ENCODE measurements around the gene RBP3.

The RBP3 gene

DNA sequence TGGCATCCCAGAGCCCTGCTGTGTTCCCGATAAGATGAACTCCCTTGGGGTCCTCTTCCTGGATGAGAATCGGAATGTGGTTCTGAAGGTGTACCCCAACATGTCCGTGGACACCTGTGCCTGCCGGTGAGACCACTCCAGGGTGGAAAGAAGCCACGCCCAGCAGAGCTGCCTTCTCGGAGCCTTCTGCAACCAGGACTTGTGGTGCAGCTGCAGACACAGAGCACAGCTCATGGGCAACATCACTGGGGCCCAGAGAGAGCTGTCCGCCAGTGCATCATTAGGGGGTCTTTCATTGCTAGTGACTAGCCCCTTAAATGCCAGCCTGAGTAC, 35.5 kb upstream of the RBP3 start:
- no peaks in the 10 kb centered on the region; the same call in 1 of the 2 replicates for H3K27me3 ChIP-seq (replicated peaks; ENCODE audit: control insufficient read depth, insufficient read depth, low read length)
- TF ChIP-seq, protein P1, sequence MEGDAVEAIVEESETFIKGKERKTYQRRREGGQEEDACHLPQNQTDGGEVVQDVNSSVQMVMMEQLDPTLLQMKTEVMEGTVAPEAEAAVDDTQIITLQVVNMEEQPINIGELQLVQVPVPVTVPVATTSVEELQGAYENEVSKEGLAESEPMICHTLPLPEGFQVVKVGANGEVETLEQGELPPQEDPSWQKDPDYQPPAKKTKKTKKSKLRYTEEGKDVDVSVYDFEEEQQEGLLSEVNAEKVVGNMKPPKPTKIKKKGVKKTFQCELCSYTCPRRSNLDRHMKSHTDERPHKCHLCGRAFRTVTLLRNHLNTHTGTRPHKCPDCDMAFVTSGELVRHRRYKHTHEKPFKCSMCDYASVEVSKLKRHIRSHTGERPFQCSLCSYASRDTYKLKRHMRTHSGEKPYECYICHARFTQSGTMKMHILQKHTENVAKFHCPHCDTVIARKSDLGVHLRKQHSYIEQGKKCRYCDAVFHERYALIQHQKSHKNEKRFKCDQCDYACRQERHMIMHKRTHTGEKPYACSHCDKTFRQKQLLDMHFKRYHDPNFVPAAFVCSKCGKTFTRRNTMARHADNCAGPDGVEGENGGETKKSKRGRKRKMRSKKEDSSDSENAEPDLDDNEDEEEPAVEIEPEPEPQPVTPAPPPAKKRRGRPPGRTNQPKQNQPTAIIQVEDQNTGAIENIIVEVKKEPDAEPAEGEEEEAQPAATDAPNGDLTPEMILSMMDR (IDR thresholded peaks at IDR 0.05; ENCODE audit: insufficient read depth, low read length, poor library complexity, severe bottlenecking), result no peak
- no peak for DNase-seq (ENCODE audit: extremely low read depth, insufficient read length)
- H3K4me3 ChIP-seq (replicated peaks; ENCODE audit: low read depth, low read length), result no peak overlapping the region
- no peaks in the 10 kb centered on the region for H3K36me3 ChIP-seq (ENCODE audit: control insufficient read depth, insufficient read depth, low read length)

DNA sequence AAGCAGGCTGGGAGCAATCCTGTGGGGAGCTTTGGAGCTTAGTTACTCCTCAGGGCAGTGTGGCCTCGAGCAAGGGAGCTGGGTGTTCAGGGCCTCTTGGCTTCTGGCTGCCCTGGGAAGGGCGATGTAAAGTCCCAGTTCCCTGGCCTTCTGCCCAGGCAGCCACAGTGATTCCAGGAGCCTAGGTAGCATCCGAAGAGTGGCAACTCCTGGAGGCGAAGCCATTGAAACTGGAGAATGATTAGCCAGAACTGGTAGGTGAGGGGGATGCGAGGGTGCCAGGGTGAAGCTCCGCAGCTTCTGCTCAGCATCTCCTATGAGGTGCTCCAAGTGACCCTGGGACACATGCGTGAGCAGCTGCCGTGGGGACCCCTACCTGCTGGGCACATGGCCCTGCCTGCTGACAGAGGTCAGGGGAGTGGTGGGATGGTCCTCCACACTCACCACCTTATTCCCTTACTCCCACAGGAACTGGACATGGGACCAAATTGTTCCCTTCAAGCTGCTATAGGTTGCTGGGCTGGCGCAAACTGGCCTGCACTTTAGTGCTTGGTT, 33.7 kb upstream of the RBP3 start:
- Histone ChIP-seq H3K27me3 (replicated peaks; ENCODE audit: control insufficient read depth, insufficient read depth, low read length) (no peaks in the 10 kb centered on the region; the same call in 1 of the 2 replicates), H3K36me3 (ENCODE audit: control insufficient read depth, insufficient read depth, low read length) (no peaks in the 10 kb centered on the region), H3K4me3 (replicated peaks; ENCODE audit: low read depth, low read length) (no peak overlapping the region)
- TF ChIP-seq, protein P1 (IDR thresholded peaks at IDR 0.05; ENCODE audit: insufficient read depth, low read length, poor library complexity, severe bottlenecking), result no peak
- no peak for DNase-seq (ENCODE audit: extremely low read depth, insufficient read length)

DNA sequence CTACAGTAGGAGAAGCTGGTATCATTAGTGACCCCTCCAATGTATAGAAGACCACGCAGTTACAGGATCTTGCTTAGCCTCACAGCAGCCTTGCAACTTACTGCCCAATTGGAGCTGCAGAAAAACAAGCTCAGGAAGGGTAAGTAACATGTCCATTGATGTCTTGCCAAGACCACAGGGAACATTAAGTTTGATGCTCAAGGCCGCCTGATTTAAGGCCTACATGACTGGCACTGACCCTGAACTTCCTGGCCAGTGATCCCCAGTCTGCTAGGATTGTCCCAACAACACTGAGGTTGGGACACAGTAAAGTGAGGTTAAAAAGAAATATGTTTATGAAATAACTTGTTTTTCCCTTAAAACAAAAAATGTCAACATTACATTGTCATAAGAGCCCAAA, 32.7 kb upstream of the RBP3 start:
- TF ChIP-seq, protein P1 (IDR thresholded peaks at IDR 0.05; ENCODE audit: insufficient read depth, low read length, poor library complexity, severe bottlenecking), result no peak
- DNase-seq (ENCODE audit: extremely low read depth, insufficient read length), result no peak
- no peaks in the 10 kb centered on the region; the same call in 1 of the 2 replicates for H3K27me3 ChIP-seq (replicated peaks; ENCODE audit: control insufficient read depth, insufficient read depth, low read length)
- H3K4me3 ChIP-seq (replicated peaks; ENCODE audit: low read depth, low read length), result no peak overlapping the region
- H3K36me3 ChIP-seq (ENCODE audit: control insufficient read depth, insufficient read depth, low read length), result no peaks in the 10 kb centered on the region

DNA sequence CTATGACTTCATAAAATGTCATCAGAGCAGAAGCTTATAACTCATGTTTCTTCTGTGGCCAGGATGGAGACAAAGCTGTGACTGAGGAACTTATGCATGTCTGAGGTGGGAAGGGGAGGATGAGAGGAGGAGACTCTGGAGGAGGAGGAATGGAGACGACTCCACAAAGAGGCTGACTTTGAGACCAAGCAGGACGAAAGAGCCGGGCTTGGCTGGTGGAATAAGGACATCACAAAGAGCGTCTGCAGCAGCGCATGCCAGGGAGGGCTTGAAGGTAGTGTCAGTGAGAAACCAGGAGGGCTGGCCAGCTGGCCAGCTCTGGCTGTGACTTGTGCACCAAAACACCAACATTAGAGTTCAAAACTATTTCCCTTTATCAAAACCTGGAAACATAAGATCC, 32.0 kb upstream of the RBP3 start:
- no peak for DNase-seq (ENCODE audit: extremely low read depth, insufficient read length)
- no peaks in the 10 kb centered on the region; the same call in 1 of the 2 replicates for H3K27me3 ChIP-seq (replicated peaks; ENCODE audit: control insufficient read depth, insufficient read depth, low read length)
- TF ChIP-seq, protein P1 (IDR thresholded peaks at IDR 0.05; ENCODE audit: insufficient read depth, low read length, poor library complexity, severe bottlenecking), result no peak
- H3K36me3 ChIP-seq (ENCODE audit: control insufficient read depth, insufficient read depth, low read length), result no peaks in the 10 kb centered on the region
- H3K4me3 ChIP-seq (replicated peaks; ENCODE audit: low read depth, low read length), result no peak overlapping the region

DNA sequence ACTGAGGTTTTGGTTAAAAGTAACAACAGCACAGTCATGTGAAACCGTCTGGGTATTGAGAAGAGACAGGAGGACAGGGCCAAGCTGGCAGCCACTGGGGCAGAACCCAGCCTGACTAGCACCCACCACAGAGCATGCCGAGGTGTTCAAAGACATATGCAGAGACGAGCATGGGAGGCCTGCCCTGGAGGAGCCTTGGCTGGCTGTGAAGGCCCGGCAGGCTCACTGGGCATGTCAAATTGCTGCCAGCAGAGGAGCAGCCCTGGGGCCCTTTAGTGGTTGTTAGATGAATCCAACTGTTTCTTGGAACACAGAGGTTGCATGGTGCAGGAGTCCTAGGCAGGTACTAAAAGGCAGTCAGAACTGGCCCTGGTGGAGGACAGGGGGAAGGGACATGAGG, 30.9 kb upstream of the RBP3 start:
- no peaks in the 10 kb centered on the region for H3K36me3 ChIP-seq (ENCODE audit: control insufficient read depth, insufficient read depth, low read length)
- no peaks in the 10 kb centered on the region; the same call in 1 of the 2 replicates for H3K27me3 ChIP-seq (replicated peaks; ENCODE audit: control insufficient read depth, insufficient read depth, low read length)
- TF ChIP-seq, protein P1 (IDR thresholded peaks at IDR 0.05; ENCODE audit: insufficient read depth, low read length, poor library complexity, severe bottlenecking), result no peak
- no peak for DNase-seq (ENCODE audit: extremely low read depth, insufficient read length)
- no peak overlapping the region for H3K4me3 ChIP-seq (replicated peaks; ENCODE audit: low read depth, low read length)

DNA sequence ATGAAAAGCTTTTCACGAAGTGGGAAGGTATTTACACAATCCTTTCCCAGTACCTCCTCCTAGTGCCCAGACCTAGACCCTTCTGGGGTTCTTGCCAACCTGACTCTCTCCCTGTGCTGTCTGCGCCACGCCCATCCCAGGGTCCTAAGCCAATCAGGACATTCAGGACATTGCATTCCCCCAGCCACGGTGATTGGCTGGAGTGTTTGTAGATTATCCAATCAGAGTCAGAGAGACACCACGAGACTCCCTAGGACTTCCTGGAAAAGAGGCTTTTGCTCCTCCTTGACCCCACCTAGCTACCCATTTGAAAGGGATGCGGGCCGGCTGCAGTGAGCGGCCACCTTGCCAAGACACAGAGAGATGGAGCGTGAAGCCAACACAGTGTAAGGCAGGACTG, 29.5 kb upstream of the RBP3 start:
- Histone ChIP-seq H3K4me3 (replicated peaks; ENCODE audit: low read depth, low read length) (no peak overlapping the region), H3K27me3 (replicated peaks; ENCODE audit: control insufficient read depth, insufficient read depth, low read length) (no peaks in the 10 kb centered on the region), H3K36me3 (ENCODE audit: control insufficient read depth, insufficient read depth, low read length) (no peaks in the 10 kb centered on the region)
- no peak for DNase-seq (ENCODE audit: extremely low read depth, insufficient read length)
- TF ChIP-seq, protein P1 (IDR thresholded peaks at IDR 0.05; ENCODE audit: insufficient read depth, low read length, poor library complexity, severe bottlenecking), result no peak
